HL-60 (cell line): Measurements from ENCODE around the gene AQP6.

ENCODE experiments used
- POLR2AphosphoS5 ChIP-seq: IDR thresholded peaks from 2 replicates; pipeline ENCODE4 v1.6.1; 2012; ENCODE audit warnings: low read depth
- TF ChIP-seq, protein P1 (sequence below): IDR thresholded peaks from one replicate; pipeline ENCODE4 v1.5.1; 2011; ENCODE audit warnings: low read length, control low read depth, inconsistent platforms; ENCODE audit not compliant: insufficient read depth
- TF ChIP-seq, protein P2 (sequence below): IDR thresholded peaks from 2 replicates; pipeline ENCODE4 v1.6.1; 2012; ENCODE audit warnings: low read depth; ENCODE audit not compliant: insufficient replicate concordance

DNA sequence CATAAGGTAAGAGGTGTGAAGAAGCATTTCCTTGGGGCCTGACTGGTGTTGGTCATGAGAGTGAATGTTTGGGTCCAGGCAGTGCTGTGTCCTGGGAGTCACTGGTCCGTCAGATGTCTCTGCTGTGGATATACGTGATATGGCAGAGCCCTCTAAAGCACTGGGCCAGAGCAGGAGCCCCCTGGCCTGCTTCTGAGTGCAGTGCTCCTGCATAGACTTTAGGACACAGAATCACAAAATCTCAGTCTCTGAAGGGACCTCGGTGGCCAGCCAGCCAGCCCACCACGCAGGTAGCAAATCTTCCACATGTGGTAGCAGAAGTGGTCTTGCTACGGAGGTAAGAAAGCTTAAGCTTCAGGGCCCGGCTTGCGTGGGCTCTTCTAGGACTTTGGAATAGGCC is 40.7 kb upstream of the AQP6 start:
- TF ChIP-seq, protein P1, sequence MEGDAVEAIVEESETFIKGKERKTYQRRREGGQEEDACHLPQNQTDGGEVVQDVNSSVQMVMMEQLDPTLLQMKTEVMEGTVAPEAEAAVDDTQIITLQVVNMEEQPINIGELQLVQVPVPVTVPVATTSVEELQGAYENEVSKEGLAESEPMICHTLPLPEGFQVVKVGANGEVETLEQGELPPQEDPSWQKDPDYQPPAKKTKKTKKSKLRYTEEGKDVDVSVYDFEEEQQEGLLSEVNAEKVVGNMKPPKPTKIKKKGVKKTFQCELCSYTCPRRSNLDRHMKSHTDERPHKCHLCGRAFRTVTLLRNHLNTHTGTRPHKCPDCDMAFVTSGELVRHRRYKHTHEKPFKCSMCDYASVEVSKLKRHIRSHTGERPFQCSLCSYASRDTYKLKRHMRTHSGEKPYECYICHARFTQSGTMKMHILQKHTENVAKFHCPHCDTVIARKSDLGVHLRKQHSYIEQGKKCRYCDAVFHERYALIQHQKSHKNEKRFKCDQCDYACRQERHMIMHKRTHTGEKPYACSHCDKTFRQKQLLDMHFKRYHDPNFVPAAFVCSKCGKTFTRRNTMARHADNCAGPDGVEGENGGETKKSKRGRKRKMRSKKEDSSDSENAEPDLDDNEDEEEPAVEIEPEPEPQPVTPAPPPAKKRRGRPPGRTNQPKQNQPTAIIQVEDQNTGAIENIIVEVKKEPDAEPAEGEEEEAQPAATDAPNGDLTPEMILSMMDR: no peak
- no peak for TF ChIP-seq POLR2AphosphoS5
- TF ChIP-seq, protein P2, sequence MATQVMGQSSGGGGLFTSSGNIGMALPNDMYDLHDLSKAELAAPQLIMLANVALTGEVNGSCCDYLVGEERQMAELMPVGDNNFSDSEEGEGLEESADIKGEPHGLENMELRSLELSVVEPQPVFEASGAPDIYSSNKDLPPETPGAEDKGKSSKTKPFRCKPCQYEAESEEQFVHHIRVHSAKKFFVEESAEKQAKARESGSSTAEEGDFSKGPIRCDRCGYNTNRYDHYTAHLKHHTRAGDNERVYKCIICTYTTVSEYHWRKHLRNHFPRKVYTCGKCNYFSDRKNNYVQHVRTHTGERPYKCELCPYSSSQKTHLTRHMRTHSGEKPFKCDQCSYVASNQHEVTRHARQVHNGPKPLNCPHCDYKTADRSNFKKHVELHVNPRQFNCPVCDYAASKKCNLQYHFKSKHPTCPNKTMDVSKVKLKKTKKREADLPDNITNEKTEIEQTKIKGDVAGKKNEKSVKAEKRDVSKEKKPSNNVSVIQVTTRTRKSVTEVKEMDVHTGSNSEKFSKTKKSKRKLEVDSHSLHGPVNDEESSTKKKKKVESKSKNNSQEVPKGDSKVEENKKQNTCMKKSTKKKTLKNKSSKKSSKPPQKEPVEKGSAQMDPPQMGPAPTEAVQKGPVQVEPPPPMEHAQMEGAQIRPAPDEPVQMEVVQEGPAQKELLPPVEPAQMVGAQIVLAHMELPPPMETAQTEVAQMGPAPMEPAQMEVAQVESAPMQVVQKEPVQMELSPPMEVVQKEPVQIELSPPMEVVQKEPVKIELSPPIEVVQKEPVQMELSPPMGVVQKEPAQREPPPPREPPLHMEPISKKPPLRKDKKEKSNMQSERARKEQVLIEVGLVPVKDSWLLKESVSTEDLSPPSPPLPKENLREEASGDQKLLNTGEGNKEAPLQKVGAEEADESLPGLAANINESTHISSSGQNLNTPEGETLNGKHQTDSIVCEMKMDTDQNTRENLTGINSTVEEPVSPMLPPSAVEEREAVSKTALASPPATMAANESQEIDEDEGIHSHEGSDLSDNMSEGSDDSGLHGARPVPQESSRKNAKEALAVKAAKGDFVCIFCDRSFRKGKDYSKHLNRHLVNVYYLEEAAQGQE: no peak
